ENCODE results near the gene DNLZ.

Gene DNLZ

GRCh38 chr9:136410500-136411287, 47.1 kb upstream of the DNLZ start, which contains the start of the genes ENTR1 and PMPCA:
Gene ENTR1, minus strand, starts transcription at chr9:136410614. Its CDS starts 217 bp downstream, at chr9:136410397.
Gene PMPCA, plus strand, starts transcription at chr9:136410658. Its CDS starts 11 bp downstream, at chr9:136410669.
- Histone ChIP-seq H3K9me3 (ENCODE audit: control insufficient read depth, low read length) (no peaks in the 10 kb centered on the region), H3K23ac (ENCODE audit: low read length in 2 of 2) (peak within 1 kb of the TSS in 1 of 2 experiments; percentile 91), H2BK15ac (ENCODE audit: low read depth, poor library complexity, severe bottlenecking) (peak within 1 kb of the TSS; percentile 15), H3K4me2 (ENCODE audit: low read length, poor library complexity, severe bottlenecking) (peak within 1 kb of the TSS; percentile 96), H3K18ac (ENCODE audit: low read depth in 1 of 2, low read length in 2 of 2) (peak within 1 kb of the TSS; percentile 73 to 94), H2AK5ac (ENCODE audit: low read length, severe bottlenecking) (no peak within 1 kb of the TSS), H3K9ac (ENCODE audit: low read length) (peak within 1 kb of the TSS; percentile 99), H3K4me1 (ENCODE audit: control insufficient read depth, insufficient read depth, low read depth, low read length) (peaks cover 20% of the 10 kb centered on the region), H2BK5ac (ENCODE audit: low read depth, low read length, poor library complexity, severe bottlenecking) (peak within 1 kb of the TSS; percentile 20), H3K36me3 (ENCODE audit: control insufficient read depth in 1 of 2, insufficient read depth in 2 of 2, low read depth in 1 of 2, low read length in 2 of 2) (peaks cover 43 to 56% of the 10 kb centered on the region in 2 experiments), H3K4ac (ENCODE audit: low read depth in 1 of 2, low read length in 2 of 2) (peak within 1 kb of the TSS; percentile 73 to 90), H4K91ac (ENCODE audit: low read length) (peak within 1 kb of the TSS; percentile 87), H2BK120ac (ENCODE audit: low read depth, low read length) (peak within 1 kb of the TSS; percentile 65), H3K4me3 (ENCODE audit: insufficient read depth in 1 of 2, low read depth in 1 of 2, low read length in 2 of 2) (peak within 1 kb of the TSS; percentile 78 to 97), H3K79me1 (replicated peaks; ENCODE audit: low read length, poor library complexity, severe bottlenecking) (peaks cover 35% of the 10 kb centered on the region), H3K14ac (ENCODE audit: low read length in 2 of 2) (peak within 1 kb of the TSS in 1 of 2 experiments; percentile 93), H2AFZ (ENCODE audit: low read depth, low read length) (peak within 1 kb of the TSS; percentile 56), H3K27ac (ENCODE audit: low read length, poor library complexity, severe bottlenecking) (peak within 1 kb of the TSS; percentile 25), H2BK12ac (ENCODE audit: low read length in 2 of 2) (peak within 1 kb of the TSS in 1 of 2 experiments; percentile 38), H3K27me3 (ENCODE audit: control insufficient read depth in 1 of 2, insufficient read depth in 1 of 2, low read length in 2 of 2) (no peaks in the 10 kb centered on the region), H4K8ac (ENCODE audit: low read length) (peak within 1 kb of the TSS; percentile 27)
- 1% methylated on average over 63 of the region's 83 CpGs for WGBS
- peak; percentile 90 for DNase-seq

- H3K18ac ChIP-seq (ENCODE audit: low read depth in 1 of 2, low read length in 2 of 2): peak overlapping the region; percentile 73 to 94
- no peak overlapping the region for H2AK5ac ChIP-seq (ENCODE audit: low read length, severe bottlenecking)
- H3K79me1 ChIP-seq (replicated peaks; ENCODE audit: low read length, poor library complexity, severe bottlenecking): peaks cover 37% of the 10 kb centered on the region
- no peak overlapping the region for H3K27ac ChIP-seq (ENCODE audit: low read length, poor library complexity, severe bottlenecking)
- peak overlapping the region; percentile 87 for H4K91ac ChIP-seq (ENCODE audit: low read length)
- peaks cover 20% of the 10 kb centered on the region for H3K4me1 ChIP-seq (ENCODE audit: control insufficient read depth, insufficient read depth, low read depth, low read length)
- peak overlapping the region in 1 of 2 experiments; percentile 93 for H3K14ac ChIP-seq (ENCODE audit: low read length in 2 of 2)
- no peak overlapping the region for H2BK5ac ChIP-seq (ENCODE audit: low read depth, low read length, poor library complexity, severe bottlenecking)
- no peaks in the 10 kb centered on the region for H3K27me3 ChIP-seq (ENCODE audit: control insufficient read depth in 1 of 2, insufficient read depth in 1 of 2, low read length in 2 of 2)
- 22% methylated on average over 45 of the region's 71 CpGs for WGBS
- H3K4ac ChIP-seq (ENCODE audit: low read depth in 1 of 2, low read length in 2 of 2): peak overlapping the region; percentile 73 to 90
- peak overlapping the region in 1 of 2 experiments; percentile 91 for H3K23ac ChIP-seq (ENCODE audit: low read length in 2 of 2)
- peak overlapping the region; percentile 56 for H2AFZ ChIP-seq (ENCODE audit: low read depth, low read length)
- peak overlapping the region; percentile 78 to 88 for H3K4me3 ChIP-seq (ENCODE audit: insufficient read depth in 1 of 2, low read depth in 1 of 2, low read length in 2 of 2)
- H4K8ac ChIP-seq (ENCODE audit: low read length): peak overlapping the region; percentile 27
- H2BK12ac ChIP-seq (ENCODE audit: low read length in 2 of 2): peak overlapping the region in 1 of 2 experiments; percentile 38
- peaks cover 42 to 57% of the 10 kb centered on the region in 2 experiments for H3K36me3 ChIP-seq (ENCODE audit: control insufficient read depth in 1 of 2, insufficient read depth in 2 of 2, low read depth in 1 of 2, low read length in 2 of 2)
- peak overlapping the region; percentile 15 for H2BK15ac ChIP-seq (ENCODE audit: low read depth, poor library complexity, severe bottlenecking)
- H3K9me3 ChIP-seq (ENCODE audit: control insufficient read depth, low read length): no peaks in the 10 kb centered on the region
- H3K4me2 ChIP-seq (ENCODE audit: low read length, poor library complexity, severe bottlenecking): peak overlapping the region; percentile 96
- peak overlapping the region; percentile 92 for H3K9ac ChIP-seq (ENCODE audit: low read length)
- DNase-seq: peak; percentile 65
- H2BK120ac ChIP-seq (ENCODE audit: low read depth, low read length): peak overlapping the region; percentile 39
Observed at GRCh38 chr9:136409557-136410455, 46.3 kb upstream of the DNLZ start.

GRCh38 chr9:136407911-136408310, 44.4 kb upstream of the DNLZ start:
- no peaks in the 10 kb centered on the region for H3K27me3 ChIP-seq (ENCODE audit: control insufficient read depth in 1 of 2, insufficient read depth in 1 of 2, low read length in 2 of 2)
- H3K18ac ChIP-seq (ENCODE audit: low read depth in 1 of 2, low read length in 2 of 2): no peak overlapping the region
- H2BK15ac ChIP-seq (ENCODE audit: low read depth, poor library complexity, severe bottlenecking): no peak overlapping the region
- no peak overlapping the region for H4K91ac ChIP-seq (ENCODE audit: low read length)
- no peak overlapping the region for H2BK5ac ChIP-seq (ENCODE audit: low read depth, low read length, poor library complexity, severe bottlenecking)
- no peak overlapping the region for H3K4ac ChIP-seq (ENCODE audit: low read depth in 1 of 2, low read length in 2 of 2)
- no peak overlapping the region for H3K23ac ChIP-seq (ENCODE audit: low read length in 2 of 2)
- 79% methylated on average over 7 of the region's 7 CpGs for WGBS
- no peaks in the 10 kb centered on the region for H3K9me3 ChIP-seq (ENCODE audit: control insufficient read depth, low read length)
- peaks cover 19% of the 10 kb centered on the region for H3K4me1 ChIP-seq (ENCODE audit: control insufficient read depth, insufficient read depth, low read depth, low read length)
- H3K4me3 ChIP-seq (ENCODE audit: insufficient read depth in 1 of 2, low read depth in 1 of 2, low read length in 2 of 2): no peak overlapping the region
- H3K14ac ChIP-seq (ENCODE audit: low read length in 2 of 2): no peak overlapping the region
- no peak overlapping the region for H4K8ac ChIP-seq (ENCODE audit: low read length)
- peaks cover 39 to 53% of the 10 kb centered on the region in 2 experiments for H3K36me3 ChIP-seq (ENCODE audit: control insufficient read depth in 1 of 2, insufficient read depth in 2 of 2, low read depth in 1 of 2, low read length in 2 of 2)
- H2BK12ac ChIP-seq (ENCODE audit: low read length in 2 of 2): no peak overlapping the region
- H2AFZ ChIP-seq (ENCODE audit: low read depth, low read length): no peak overlapping the region
- H3K4me2 ChIP-seq (ENCODE audit: low read length, poor library complexity, severe bottlenecking): no peak overlapping the region
- H3K79me1 ChIP-seq (replicated peaks; ENCODE audit: low read length, poor library complexity, severe bottlenecking): peaks cover 35% of the 10 kb centered on the region
- no peak for DNase-seq
- H2BK120ac ChIP-seq (ENCODE audit: low read depth, low read length): no peak overlapping the region
- no peak overlapping the region for H3K9ac ChIP-seq (ENCODE audit: low read length)
- H2AK5ac ChIP-seq (ENCODE audit: low read length, severe bottlenecking): no peak overlapping the region
- H3K27ac ChIP-seq (ENCODE audit: low read length, poor library complexity, severe bottlenecking): no peak overlapping the region

Data from mesenchymal stem cell (in vitro differentiated cells and primary cell).